SK-N-SH (cell line): ENCODE measurements around the gene FAM240B. TPM values are rescaled to one million over a fixed set of nuclear protein-coding genes. Genes with fewer than 3 reads are reported as not detected.

Experiments used
- CTCF ChIA-PET: fragments of 300-600, 350-600 bp; formaldehyde crosslinking; extraction: SDS; loops from one replicate; lab custom pipeline; 2021; lab: Yijun Ruan, JAX
- POLR2A ChIA-PET: fragments of 350-600 bp; sonication (Branson Sonifier 250); formaldehyde crosslinking; extraction: SDS; loops from one replicate; lab custom pipeline; 2020; ENCODE audit warnings: antibody characterized with exemption, inconsistent platforms; lab: Yijun Ruan, JAX
- DNase-seq: peaks from one replicate; pipeline ENCODE4 v3.0.0; 2012
- H2AFZ ChIP-seq: fragments of 200-600 bp; sonication (generic); 2 replicates; pipeline ENCODE4 v1.8.1; 2016; ENCODE audit warnings: antibody characterized with exemption, mild to moderate bottlenecking, low read depth
- H3F3A ChIP-seq: fragments of 200-600 bp; sonication (generic); replicated peaks from 2 replicates; pipeline ENCODE3; 2016; ENCODE audit warnings: antibody characterized with exemption, mild to moderate bottlenecking; ENCODE audit not compliant: insufficient read depth
- H3K27ac ChIP-seq, 2 experiments: fragments of 200-500 bp in 1 of 2; fragments of 200-600 bp in 1 of 2; sonication (Bioruptor generic) in 1 of 2; sonication (generic), shearing (Covaris generic) in 1 of 2; 2 replicates each; pipeline versions ENCODE4 v1.5.1 to v1.6.1; 2014 to 2016; ENCODE audit warnings: low read depth in 2 of 2, inconsistent platforms in 1 of 2, low read length in 1 of 2, mild to moderate bottlenecking in 1 of 2, mixed read lengths in 1 of 2
- H3K27me3 ChIP-seq: fragments of 200-600 bp; sonication (generic), shearing (Covaris generic); 2 replicates; pipeline ENCODE4 v1.6.1; 2016; ENCODE audit warnings: mixed run types; ENCODE audit not compliant: insufficient read depth
- H3K36me3 ChIP-seq, 2 experiments: fragments of 200-500 bp in 1 of 2; fragments of 200-600 bp in 1 of 2; sonication (Bioruptor generic) in 1 of 2; sonication (generic) in 1 of 2; replicated peaks in 1 of 2; 2 replicates each; pipeline versions ENCODE3 to v1.5.1; 2014 to 2016; ENCODE audit warnings: low read length in 1 of 2, mild to moderate bottlenecking in 1 of 2; ENCODE audit not compliant: insufficient read depth in 2 of 2, control insufficient read depth in 1 of 2
- H3K4me1 ChIP-seq, 2 experiments: fragments of 200-500 bp in 1 of 2; fragments of 200-600 bp in 1 of 2; sonication (Bioruptor generic) in 1 of 2; sonication (generic), shearing (Covaris generic) in 1 of 2; 2 replicates each; pipeline versions ENCODE4 v1.5.1 to v1.6.1; 2014 to 2016; ENCODE audit warnings: low read depth in 1 of 2, low read length in 1 of 2, mixed run types in 1 of 2; ENCODE audit not compliant: insufficient read depth in 2 of 2, control insufficient read depth in 1 of 2
- H3K4me2 ChIP-seq: fragments of 200-600 bp; sonication (generic), shearing (Covaris generic); 2 replicates; pipeline ENCODE4 v1.6.1; 2017; ENCODE audit warnings: mixed run types
- H3K4me3 ChIP-seq, 2 experiments: fragments of 200-500 bp in 1 of 2; fragments of 200-600 bp in 1 of 2; sonication (Bioruptor generic) in 1 of 2; sonication (generic), shearing (Covaris generic) in 1 of 2; 2 replicates each; pipeline versions ENCODE4 v1.5.1 to v1.8.1; 2014 to 2016; ENCODE audit warnings: low read depth in 2 of 2, inconsistent platforms in 1 of 2, low read length in 1 of 2, mild to moderate bottlenecking in 1 of 2, mixed read lengths in 1 of 2, moderate library complexity in 1 of 2
- H3K79me2 ChIP-seq: fragments of 200-600 bp; sonication (generic); 2 replicates; pipeline ENCODE4 v1.8.1; 2017; ENCODE audit warnings: mild to moderate bottlenecking; ENCODE audit not compliant: insufficient read depth
- H3K9ac ChIP-seq: fragments of 200-600 bp; sonication (generic); 2 replicates; pipeline ENCODE4 v1.6.1; 2017; ENCODE audit warnings: mixed run types
- H3K9me2 ChIP-seq: fragments of 200-600 bp; sonication (generic); 2 replicates; pipeline ENCODE4 v1.6.1; 2017; ENCODE audit warnings: mixed run types
- H3K9me3 ChIP-seq: fragments of 200-600 bp; sonication (generic); 2 replicates; pipeline ENCODE4 v1.6.1; 2017; ENCODE audit warnings: mixed run types, mild to moderate bottlenecking, moderate library complexity
- H4K20me1 ChIP-seq: fragments of 200-600 bp; sonication (generic); 2 replicates; pipeline ENCODE4 v1.6.1; 2017; ENCODE audit warnings: mild to moderate bottlenecking, mixed run types; ENCODE audit not compliant: insufficient read depth
- CHD2 ChIP-seq: fragments of 150-350 bp; IDR thresholded peaks from 2 replicates; pipeline ENCODE4 v1.6.1; 2018; ENCODE audit warnings: low read length; ENCODE audit not compliant: partially characterized antibody
- ELF1 ChIP-seq: IDR thresholded peaks from 2 replicates; pipeline ENCODE4 v1.4.0; 2012
- EZH2phosphoT487 ChIP-seq: fragments of 200-600 bp; sonication (generic); IDR thresholded peaks from 2 replicates; pipeline ENCODE4 v1.6.1; 2017; ENCODE audit warnings: low read depth, mixed run types, mild to moderate bottlenecking, antibody characterized with exemption, moderate library complexity, borderline replicate concordance
- FOSL2 ChIP-seq: IDR thresholded peaks from 2 replicates; pipeline ENCODE4 v1.4.0; 2012; ENCODE audit warnings: low read depth, mild to moderate bottlenecking, moderate library complexity, borderline replicate concordance
- FOXM1 ChIP-seq: IDR thresholded peaks from 2 replicates; pipeline ENCODE4 v1.4.0; 2012; ENCODE audit warnings: low read depth, mild to moderate bottlenecking
- GABPA ChIP-seq: IDR thresholded peaks from 2 replicates; pipeline ENCODE4 v1.4.0; 2012; ENCODE audit warnings: low read depth, mild to moderate bottlenecking
- GATA2 ChIP-seq: sonication (generic); formaldehyde crosslinking; IDR thresholded peaks from 2 replicates; pipeline ENCODE4 v1.5.0; 2020; ENCODE audit warnings: mild to moderate bottlenecking, missing genetic modification reagents
- JUND ChIP-seq: IDR thresholded peaks from 2 replicates; pipeline ENCODE4 v1.4.0; 2012
- MEF2A ChIP-seq: IDR thresholded peaks from 2 replicates; pipeline ENCODE4 v1.4.0; 2012; ENCODE audit warnings: low read depth, borderline replicate concordance
- MXI1 ChIP-seq: IDR thresholded peaks from 2 replicates; pipeline ENCODE4 v1.6.1; 2012; ENCODE audit warnings: mild to moderate bottlenecking, low read depth, low read length, improper control_type of control experiment
- NFIC ChIP-seq: IDR thresholded peaks from 2 replicates; pipeline ENCODE4 v1.4.0; 2012; ENCODE audit warnings: borderline replicate concordance
- NRF1 ChIP-seq: IDR thresholded peaks from 2 replicates; pipeline ENCODE4 v1.6.1; 2012; ENCODE audit warnings: low read depth, mild to moderate bottlenecking, low read length
- RCOR1 ChIP-seq: fragments of 150-350 bp; IDR thresholded peaks from 2 replicates; pipeline ENCODE4 v1.6.1; 2017; ENCODE audit warnings: antibody characterized with exemption, low read length
- RFX5 ChIP-seq: IDR thresholded peaks from 2 replicates; pipeline ENCODE4 v1.6.1; 2012; ENCODE audit warnings: mild to moderate bottlenecking, improper control_type of control experiment, low read length
- SIN3A ChIP-seq: IDR thresholded peaks from 2 replicates; pipeline ENCODE4 v1.6.1; 2012; ENCODE audit warnings: low read depth, mild to moderate bottlenecking, low read length, moderate library complexity, borderline replicate concordance
- TAF1 ChIP-seq: IDR thresholded peaks from 2 replicates; pipeline ENCODE4 v1.6.1; 2012; ENCODE audit warnings: low read depth, mild to moderate bottlenecking, low read length, moderate library complexity, borderline replicate concordance
- TCF12 ChIP-seq: IDR thresholded peaks from 2 replicates; pipeline ENCODE4 v1.4.0; 2012
- TEAD4 ChIP-seq: IDR thresholded peaks from 2 replicates; pipeline ENCODE4 v1.4.0; 2012; ENCODE audit warnings: mild to moderate bottlenecking, borderline replicate concordance; ENCODE audit not compliant: insufficient read depth
- USF1 ChIP-seq: IDR thresholded peaks from 2 replicates; pipeline ENCODE4 v1.4.0; 2012; ENCODE audit warnings: low read depth, borderline replicate concordance
- YY1 ChIP-seq: IDR thresholded peaks from 2 replicates; pipeline ENCODE4 v1.4.0; 2012; ENCODE audit warnings: low read depth, mild to moderate bottlenecking
- ZBTB33 ChIP-seq: IDR thresholded peaks from 2 replicates; pipeline ENCODE4 v1.4.0; 2012; ENCODE audit warnings: low read depth, borderline replicate concordance
- WGBS: methylation state at CpG from one replicate; pipeline ENCODE4 v1.1.6; 2017; ENCODE audit warnings: low lambda C conversion rate; 5-methylcytosine and 5-hydroxymethylcytosine counted together
- polyA plus RNA-seq, 3 experiments: library from polyadenylated mRNA; depleted of rRNA; stranded (reverse); fragments of >200 nt; gene quantifications; 2 replicates each; pipeline ENCODE4 v1.2.3, GENCODE V29; 2012
- TF ChIP-seq, protein P1 (sequence below): fragments of 150-350 bp; IDR thresholded peaks from 2 replicates; pipeline ENCODE4 v1.6.1; 2017; ENCODE audit warnings: antibody characterized with exemption, low read length, low read depth, borderline replicate concordance
- TF ChIP-seq, protein P2 (sequence below): fragments of 150-350 bp; IDR thresholded peaks from 2 replicates; pipeline ENCODE4 v1.6.1; 2016; ENCODE audit warnings: mild to moderate bottlenecking, low read depth, low read length
- TF ChIP-seq, protein P3 (sequence below): IDR thresholded peaks from 2 replicates; pipeline ENCODE4 v1.4.0; 2012; ENCODE audit warnings: low read depth
- TF ChIP-seq, protein P4 (sequence below): IDR thresholded peaks from 2 replicates; pipeline ENCODE4; 2012
- TF ChIP-seq, protein P5 (sequence below): IDR thresholded peaks from 2 replicates; pipeline ENCODE4 v1.6.1; 2012; ENCODE audit warnings: mild to moderate bottlenecking, low read depth, low read length, moderate library complexity

FAM240B gene
- polyA plus RNA-seq, 1 of the 3 experiments (the other 2 are of a cell fraction) = not detected

- Histone ChIP-seq H3K9me2 (no peaks in the 10 kb centered on the region), H2AFZ (no peak overlapping the region), H3K36me3 (no peaks in the 10 kb centered on the region), H4K20me1 (no peaks in the 10 kb centered on the region), H3K27ac (peak overlapping the region in 1 of 2 experiments; percentile 58; a peak in 1 of 4 replicates), H3K4me3 (no peak overlapping the region), H3K4me2 (no peak overlapping the region), H3F3A (no peaks in the 10 kb centered on the region), H3K79me2 (no peaks in the 10 kb centered on the region), H3K9me3 (no peaks in the 10 kb centered on the region), H3K4me1 (peaks cover 0 to 16% of the 10 kb centered on the region in 2 experiments; a peak in 2 of 4 replicates), H3K27me3 (no peaks in the 10 kb centered on the region), H3K9ac (no peak overlapping the region)
- ChIA-PET POLR2A (no interaction called here), CTCF (no interaction called here)
- DNase-seq = peak; percentile 61
- WGBS = 14% methylated on average over 4 of the region's 4 CpGs
- TF ChIP-seq, protein P1, sequence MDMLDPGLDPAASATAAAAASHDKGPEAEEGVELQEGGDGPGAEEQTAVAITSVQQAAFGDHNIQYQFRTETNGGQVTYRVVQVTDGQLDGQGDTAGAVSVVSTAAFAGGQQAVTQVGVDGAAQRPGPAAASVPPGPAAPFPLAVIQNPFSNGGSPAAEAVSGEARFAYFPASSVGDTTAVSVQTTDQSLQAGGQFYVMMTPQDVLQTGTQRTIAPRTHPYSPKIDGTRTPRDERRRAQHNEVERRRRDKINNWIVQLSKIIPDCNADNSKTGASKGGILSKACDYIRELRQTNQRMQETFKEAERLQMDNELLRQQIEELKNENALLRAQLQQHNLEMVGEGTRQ = no peak
- no peak for TF ChIP-seq JUND
- TF ChIP-seq ZBTB33 = no peak
- TF ChIP-seq RFX5 = no peak
- TF ChIP-seq NRF1 = no peak
- no peak for TF ChIP-seq EZH2phosphoT487
- no peak for TF ChIP-seq YY1
- peak; percentile 52; the same call in 1 of the 2 replicates for TF ChIP-seq MXI1
- TF ChIP-seq FOSL2 = no peak
- TF ChIP-seq GABPA = no peak
- TF ChIP-seq FOXM1 = no peak
- TF ChIP-seq RCOR1 = peak; percentile 66; the same call in 1 of the 2 replicates
- no peak for TF ChIP-seq NFIC
- TF ChIP-seq, protein P2, sequence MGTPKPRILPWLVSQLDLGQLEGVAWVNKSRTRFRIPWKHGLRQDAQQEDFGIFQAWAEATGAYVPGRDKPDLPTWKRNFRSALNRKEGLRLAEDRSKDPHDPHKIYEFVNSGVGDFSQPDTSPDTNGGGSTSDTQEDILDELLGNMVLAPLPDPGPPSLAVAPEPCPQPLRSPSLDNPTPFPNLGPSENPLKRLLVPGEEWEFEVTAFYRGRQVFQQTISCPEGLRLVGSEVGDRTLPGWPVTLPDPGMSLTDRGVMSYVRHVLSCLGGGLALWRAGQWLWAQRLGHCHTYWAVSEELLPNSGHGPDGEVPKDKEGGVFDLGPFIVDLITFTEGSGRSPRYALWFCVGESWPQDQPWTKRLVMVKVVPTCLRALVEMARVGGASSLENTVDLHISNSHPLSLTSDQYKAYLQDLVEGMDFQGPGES = no peak
- TF ChIP-seq MEF2A = no peak
- no peak for TF ChIP-seq SIN3A
- TF ChIP-seq USF1 = no peak
- peak; percentile 62; the same call in 1 of the 2 replicates for TF ChIP-seq GATA2 (CRISPR knock-in tag)
- TF ChIP-seq TEAD4 = no peak
- peak; percentile 35 for TF ChIP-seq CHD2
- no peak for TF ChIP-seq ELF1
- TF ChIP-seq, protein P3, sequence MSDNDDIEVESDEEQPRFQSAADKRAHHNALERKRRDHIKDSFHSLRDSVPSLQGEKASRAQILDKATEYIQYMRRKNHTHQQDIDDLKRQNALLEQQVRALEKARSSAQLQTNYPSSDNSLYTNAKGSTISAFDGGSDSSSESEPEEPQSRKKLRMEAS = no peak
- TF ChIP-seq, protein P4, sequence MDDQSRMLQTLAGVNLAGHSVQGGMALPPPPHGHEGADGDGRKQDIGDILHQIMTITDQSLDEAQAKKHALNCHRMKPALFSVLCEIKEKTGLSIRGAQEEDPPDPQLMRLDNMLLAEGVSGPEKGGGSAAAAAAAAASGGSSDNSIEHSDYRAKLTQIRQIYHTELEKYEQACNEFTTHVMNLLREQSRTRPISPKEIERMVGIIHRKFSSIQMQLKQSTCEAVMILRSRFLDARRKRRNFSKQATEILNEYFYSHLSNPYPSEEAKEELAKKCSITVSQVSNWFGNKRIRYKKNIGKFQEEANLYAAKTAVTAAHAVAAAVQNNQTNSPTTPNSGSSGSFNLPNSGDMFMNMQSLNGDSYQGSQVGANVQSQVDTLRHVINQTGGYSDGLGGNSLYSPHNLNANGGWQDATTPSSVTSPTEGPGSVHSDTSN = no peak
- no peak for TF ChIP-seq TCF12
- TF ChIP-seq, protein P5, sequence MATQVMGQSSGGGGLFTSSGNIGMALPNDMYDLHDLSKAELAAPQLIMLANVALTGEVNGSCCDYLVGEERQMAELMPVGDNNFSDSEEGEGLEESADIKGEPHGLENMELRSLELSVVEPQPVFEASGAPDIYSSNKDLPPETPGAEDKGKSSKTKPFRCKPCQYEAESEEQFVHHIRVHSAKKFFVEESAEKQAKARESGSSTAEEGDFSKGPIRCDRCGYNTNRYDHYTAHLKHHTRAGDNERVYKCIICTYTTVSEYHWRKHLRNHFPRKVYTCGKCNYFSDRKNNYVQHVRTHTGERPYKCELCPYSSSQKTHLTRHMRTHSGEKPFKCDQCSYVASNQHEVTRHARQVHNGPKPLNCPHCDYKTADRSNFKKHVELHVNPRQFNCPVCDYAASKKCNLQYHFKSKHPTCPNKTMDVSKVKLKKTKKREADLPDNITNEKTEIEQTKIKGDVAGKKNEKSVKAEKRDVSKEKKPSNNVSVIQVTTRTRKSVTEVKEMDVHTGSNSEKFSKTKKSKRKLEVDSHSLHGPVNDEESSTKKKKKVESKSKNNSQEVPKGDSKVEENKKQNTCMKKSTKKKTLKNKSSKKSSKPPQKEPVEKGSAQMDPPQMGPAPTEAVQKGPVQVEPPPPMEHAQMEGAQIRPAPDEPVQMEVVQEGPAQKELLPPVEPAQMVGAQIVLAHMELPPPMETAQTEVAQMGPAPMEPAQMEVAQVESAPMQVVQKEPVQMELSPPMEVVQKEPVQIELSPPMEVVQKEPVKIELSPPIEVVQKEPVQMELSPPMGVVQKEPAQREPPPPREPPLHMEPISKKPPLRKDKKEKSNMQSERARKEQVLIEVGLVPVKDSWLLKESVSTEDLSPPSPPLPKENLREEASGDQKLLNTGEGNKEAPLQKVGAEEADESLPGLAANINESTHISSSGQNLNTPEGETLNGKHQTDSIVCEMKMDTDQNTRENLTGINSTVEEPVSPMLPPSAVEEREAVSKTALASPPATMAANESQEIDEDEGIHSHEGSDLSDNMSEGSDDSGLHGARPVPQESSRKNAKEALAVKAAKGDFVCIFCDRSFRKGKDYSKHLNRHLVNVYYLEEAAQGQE = no peak
- TF ChIP-seq TAF1 = no peak
Measured at GRCh38 chr9:38746303-38746702, 26.4 kb upstream of the FAM240B start.
